Gastrocnemius medialis (tissue), 4 donors: ENCODE data around the gene ZDHHC4.

Source experiments
- CTCF ChIP-seq, 5 experiments: fragments of 450-650 bp in 3 of 5; fragments of 200-600 bp in 2 of 5; sonication (generic) in 2 of 5; IDR thresholded peaks in 4 of 5; conservative IDR thresholded peaks in 1 of 5; 1 replicate in 4 of 5; 2 replicates in 1 of 5; pipeline ENCODE4 v1.5.1; 2016 to 2019; ENCODE audit warnings: antibody characterized with exemption in 5 of 5, mild to moderate bottlenecking in 3 of 5, moderate library complexity in 3 of 5
- POLR2A ChIP-seq, 2 donors: fragments of 450-650 bp; IDR thresholded peaks; one replicate each; pipeline ENCODE4 v1.6.1; 2017; ENCODE audit warnings: antibody characterized with exemption in 2 of 2, mild to moderate bottlenecking in 2 of 2, moderate library complexity in 2 of 2

- TF ChIP-seq CTCF (IDR thresholded peaks at IDR 0.05 in 4 of 5, conservative IDR thresholded peaks at IDR 0.05 in 1 of 5), result no peak
- no peak for TF ChIP-seq POLR2A (IDR thresholded peaks at IDR 0.05)
These were observed 21.1 kb upstream of the ZDHHC4 start for GRCh38 chr7:6556196-6556595.
